NCI-H1436 treated with DMSO at 0.1 percent for 48 hours (cell line): Measurements from ENCODE around the gene PSMB10.
"Not testable (repeated sequence)": the region's sequence is repeated elsewhere in the genome, so short reads cannot be mapped to it uniquely, and the experiment has no call there.

Experiments
- DNase-seq: peaks from one replicate; lab custom pipeline; 2025; lab: John Stamatoyannopoulos, UW

The PSMB10 gene

DNA sequence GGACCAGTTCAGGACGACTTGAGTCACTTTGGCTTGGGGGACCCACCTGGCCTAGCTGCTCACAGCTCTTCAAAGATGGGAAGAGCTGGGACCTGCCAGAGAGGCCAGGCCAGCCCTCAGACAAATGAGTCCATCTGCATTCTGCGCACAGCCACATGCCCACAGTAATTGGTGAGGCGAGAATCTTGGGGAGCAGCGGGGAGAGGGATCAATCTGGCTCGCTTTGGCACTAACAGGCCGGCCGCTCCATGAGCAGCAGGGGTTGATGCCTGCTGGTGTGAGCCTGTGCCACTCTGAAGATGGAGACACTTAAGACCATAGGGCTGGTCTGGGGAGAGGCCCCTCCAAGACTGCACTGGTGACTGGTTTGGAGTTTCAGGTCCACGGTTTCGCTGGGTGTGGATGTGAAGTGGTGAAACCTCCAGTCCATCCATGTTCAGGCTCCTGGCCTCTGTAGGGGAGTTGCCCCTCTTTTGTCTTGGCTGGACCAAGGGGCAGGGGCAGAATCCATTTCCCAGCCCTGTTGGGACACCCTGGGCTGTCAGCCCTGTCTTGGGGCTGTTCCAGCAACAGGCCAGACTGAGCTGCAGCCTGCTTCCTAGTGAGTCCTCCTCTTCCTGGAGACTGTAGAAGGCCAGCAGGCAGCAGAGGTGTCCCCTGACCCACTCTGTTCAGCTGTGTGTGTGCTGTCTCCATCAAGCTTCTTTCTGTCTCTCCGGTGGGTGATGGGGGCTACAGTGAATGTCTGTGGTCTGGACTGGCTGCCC, 12.3 kb downstream of the PSMB10 start:
- DNase-seq = no peak

DNA sequence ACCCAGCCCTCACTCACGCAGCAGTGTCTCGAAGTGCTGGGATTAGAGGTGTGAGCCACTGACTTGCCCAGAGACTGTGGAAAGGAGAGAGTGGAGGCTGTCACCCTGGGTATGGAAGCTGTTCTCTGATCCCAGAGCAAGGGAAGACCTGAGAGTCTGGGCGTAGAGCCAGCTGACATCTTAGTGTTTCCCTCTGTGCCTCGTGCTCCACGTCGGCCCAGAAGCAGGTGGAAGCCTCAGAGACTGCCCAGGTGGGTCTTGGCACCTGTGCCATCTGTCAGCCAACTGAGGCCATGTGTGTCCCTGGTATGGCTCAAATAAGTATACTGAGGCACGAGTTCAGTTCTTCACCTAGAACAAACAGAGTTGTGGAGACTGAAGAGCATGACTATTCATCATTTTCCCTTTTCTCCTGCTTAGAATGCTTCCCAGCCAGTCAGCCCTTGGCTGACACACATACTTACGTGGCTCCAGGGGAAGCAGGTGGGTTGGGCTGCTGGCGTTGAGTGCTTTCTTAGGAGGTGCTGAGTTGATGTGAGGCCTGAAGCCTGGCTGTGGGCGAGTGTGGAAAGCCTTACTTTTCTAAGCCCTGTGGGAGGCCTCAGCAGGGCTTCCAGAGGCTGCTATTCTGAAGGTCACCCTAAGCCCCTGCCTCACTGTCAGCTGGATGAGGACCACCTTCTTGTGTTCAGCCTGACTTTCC, 13.1 kb downstream of the PSMB10 start:
- DNase-seq = no peak

DNA sequence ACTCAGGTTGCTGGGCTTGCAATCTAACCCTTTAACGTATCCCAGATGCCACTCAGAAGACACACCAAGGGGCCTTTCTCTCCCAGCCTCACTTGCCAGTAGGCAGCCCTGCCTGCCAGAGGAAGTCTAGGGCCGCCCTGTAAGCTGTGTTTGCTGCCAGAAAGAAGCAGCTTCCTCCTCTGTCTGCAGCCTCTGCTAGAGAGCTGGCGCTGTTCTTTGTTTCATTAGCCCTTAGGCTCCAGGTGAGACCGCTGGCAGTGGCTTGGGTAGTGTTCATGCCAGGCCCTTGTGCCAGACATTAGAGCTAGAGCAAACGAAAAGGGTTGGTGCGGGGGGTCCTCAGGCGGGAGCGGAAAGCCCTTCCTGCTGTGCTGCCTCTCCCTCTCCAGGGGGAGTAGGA, 13.9 kb downstream of the PSMB10 start:
- DNase-seq = no peak

DNA sequence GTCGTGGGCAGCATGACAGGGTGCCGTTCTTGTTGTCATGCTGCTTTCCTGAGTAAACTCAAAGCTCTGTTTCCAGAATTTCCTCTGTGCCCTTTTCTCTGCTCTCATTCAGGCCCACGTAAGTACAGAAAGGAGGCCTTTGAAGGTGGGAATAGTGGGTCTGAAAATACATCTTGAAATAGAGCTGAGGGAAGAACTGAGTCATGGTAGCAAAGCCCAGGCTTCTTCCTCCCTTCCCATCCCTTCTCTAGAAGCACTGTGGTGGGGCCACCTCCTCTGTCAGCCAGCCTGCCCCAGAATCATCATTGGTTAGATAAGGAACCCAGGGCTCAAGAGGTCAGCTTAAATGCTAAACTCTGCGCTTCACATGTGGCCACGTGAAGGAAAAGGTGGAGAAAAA, 14.4 kb downstream of the PSMB10 start:
- no peak for DNase-seq

DNA sequence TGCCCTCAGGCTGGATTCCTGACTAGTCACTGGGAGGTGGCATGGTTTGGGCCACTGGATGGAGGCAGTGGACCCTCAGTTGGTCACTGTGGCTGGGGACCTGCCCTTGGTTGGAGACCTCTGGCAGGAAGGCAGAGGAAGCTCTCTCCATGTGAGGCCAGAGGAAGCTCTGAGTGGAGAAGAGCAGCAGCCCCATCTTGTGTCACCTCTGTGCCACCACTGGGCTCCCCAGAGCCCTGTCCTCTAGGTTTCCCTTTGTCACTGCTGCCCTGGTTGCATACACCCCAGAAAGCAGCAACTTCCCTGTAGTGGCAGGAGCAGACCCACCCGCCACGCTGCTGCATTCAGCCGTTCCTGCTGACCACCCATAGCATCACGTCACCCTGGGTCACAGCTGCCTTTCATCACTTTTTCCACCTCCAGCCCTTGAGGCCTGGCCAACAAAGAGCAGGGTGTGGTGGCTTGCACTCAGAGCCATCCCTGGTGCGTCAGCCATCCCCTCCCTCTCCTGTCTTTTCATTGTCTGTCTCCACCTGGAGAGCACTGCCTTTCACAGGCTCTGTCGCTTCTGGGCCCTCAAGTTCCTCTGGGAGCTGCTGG, 16.9 kb downstream of the PSMB10 start:
- DNase-seq = no peak

DNA sequence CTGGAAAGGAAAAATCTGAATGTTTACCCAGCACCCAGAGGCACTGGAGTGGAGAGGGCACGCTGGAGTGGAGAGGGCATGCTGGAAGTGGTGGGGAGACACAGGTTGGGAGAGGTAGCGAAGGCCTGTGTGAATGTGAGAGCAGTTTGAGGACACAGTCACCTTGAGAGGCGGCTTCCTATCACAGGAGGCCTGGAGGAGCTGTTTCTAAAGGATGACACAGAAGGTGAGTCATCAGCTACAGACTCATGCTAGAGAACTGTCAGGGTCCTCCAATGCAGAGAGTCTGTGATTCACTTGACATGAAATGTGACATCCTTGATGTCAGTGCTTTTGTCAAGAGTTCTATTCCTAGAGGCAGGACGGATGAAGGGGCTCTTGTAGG, 18.8 kb downstream of the PSMB10 start:
- no peak for DNase-seq

DNA sequence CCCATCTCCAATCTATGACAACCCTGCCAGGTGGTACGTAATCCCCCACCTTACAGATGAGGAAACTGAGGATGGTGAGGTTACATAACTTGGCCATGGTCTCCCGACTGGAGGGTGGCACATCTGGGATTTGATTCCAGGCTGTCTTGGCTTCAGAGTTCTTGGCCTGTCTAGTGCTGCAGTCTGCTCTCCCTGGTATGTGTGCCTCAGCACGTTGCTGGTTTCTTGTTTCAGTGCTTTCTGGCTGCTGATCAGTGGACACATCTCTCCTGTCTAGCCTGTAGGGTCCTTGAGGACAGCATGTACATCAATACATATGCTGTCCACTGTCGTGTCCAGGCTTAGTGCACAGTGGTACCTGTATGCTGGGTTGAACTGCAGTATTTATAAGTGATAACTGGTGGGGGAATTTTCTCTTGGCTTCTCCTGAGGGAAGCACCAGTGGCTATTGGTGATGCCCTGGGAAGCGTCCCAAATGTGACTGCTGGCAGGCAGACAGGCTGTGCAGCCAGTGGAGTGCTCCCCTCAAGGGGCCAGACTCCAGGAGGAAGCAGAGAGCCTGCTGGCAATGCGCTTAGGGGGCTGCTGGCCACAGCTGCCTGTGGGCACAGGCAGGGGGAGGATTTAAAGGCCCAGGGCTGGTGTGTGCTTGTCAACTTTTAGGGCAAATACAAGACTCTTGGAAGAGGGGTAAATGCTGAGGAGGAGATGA, 19.4 kb downstream of the PSMB10 start:
- no peak for DNase-seq

DNA sequence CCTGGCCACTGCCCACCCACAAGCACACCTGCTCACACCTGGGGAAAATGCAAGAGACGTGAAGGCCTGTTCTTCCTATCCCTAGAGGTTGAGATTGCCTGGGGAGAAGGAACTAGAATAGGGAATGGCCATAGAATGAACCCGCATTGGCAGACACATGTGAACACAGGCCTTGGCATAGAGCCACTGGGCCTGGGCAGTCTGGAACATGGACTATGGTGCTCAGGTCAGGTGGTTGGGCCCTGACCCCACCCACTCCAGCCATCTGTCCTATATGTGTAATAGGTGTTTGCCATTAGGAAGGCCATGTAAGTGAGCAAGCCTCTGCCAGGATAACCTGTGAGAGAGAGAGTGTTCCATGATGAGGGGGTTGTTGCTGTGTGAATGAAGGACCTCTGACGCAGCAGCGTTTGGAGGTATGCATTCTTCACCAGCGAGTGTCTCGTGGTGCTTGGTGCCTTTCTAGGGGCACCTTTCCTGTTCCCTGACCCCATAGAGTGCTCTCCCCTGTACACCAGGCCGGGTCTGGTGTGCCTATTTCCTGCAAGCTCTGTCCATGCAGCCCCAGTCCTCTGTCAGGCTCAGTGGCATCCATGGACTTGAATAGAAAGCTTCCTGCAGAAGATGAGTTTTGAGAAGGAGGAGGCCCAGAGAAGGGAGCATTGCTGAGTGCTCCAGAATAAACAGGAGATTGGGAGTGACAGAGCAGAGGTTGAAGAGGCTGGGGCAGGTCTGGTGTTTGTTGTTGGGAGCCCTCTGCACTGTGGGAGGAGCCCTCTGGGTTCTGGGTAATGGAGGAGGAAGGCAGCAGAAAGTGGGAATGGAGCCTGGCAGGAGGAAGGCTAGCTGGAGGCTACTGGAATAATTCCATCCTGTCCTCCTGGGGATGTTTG, 20.6 kb downstream of the PSMB10 start:
- DNase-seq = no peak

DNA sequence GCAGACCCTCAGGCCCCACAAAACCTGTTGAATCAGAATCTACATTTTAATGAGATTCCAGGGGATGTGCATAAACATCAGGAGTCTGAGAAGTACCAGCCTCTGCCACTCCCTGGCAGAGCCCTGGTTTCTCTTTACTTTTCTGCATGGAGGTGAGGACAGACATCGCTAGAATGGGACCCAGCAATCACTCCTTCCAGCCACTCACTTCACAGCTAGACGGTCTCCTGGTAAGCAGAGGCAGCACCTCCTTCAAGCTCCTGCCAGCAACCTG, 21.2 kb downstream of the PSMB10 start:
- DNase-seq = not testable (repeated sequence)

DNA sequence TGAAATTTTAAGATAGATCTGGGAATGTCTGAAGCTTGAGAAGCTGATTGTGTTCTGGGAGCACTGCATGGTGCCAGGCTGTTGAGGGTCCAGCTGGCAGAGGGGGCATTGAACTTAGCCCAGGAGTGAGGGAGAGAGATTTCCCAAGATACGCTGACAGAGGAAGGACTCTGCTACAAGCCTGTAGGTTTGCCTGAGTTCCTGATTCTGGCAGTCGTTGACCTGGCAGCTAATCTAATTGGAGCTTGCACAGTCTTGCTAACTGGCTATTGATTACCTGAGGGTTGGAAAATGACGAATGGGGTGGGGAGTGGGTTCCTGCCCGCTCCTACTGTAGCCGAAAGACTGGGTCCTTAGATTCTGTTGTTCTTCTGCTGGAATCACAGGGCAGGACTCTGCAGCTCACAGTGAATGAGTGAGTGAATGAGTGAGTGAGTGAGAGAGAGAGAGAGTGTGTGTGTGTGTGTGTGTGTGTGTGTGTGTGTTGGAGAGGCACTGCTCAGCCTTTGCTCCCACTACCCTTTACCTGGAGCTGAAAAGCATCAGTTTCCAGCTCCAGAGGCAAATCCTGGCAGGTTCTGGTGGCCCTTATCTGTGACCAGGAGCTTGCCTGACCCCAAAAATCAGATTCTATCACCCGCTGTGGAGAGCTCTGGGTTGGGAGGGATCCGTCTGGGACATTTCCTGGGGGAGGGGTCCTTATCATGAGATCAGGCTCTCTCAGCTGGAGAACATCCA, 21.7 kb downstream of the PSMB10 start:
- no peak for DNase-seq

DNA sequence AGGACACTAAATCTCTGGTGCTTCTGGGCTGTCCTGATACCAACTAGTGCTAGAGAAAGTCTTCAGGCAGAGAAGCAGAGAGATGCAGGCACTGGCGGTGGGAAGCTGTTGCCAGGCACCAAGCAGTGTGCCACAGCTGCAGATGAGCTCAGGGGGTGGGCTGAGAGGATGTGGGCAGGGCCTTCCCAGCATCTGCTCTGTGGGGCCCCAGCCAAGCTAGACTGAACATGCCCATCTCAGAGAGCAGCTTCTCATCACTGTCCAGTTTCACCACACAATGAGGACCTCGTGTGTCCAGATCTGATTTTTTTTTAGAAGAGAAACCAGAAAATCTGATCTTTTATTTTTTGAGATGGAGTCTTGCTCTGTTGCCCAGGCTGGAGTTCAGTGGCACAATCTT, 26.5 kb downstream of the PSMB10 start:
- no peak for DNase-seq

DNA sequence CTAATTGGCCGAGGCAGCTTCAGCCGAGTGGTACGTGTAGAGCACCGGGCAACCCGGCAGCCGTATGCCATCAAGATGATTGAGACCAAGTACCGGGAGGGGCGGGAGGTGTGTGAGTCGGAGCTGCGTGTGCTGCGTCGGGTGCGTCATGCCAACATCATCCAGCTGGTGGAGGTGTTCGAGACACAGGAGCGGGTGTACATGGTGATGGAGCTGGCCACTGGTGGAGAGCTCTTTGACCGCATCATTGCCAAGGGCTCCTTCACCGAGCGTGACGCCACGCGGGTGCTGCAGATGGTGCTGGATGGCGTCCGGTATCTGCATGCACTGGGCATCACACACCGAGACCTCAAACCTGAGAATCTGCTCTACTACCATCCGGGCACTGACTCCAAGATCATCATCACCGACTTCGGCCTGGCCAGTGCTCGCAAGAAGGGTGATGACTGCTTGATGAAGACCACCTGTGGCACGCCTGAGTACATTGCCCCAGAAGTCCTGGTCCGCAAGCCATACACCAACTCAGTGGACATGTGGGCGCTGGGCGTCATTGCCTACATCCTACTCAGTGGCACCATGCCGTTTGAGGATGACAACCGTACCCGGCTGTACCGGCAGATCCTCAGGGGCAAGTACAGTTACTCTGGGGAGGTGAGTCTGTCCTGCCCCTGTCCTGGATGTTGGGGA, 27.5 kb downstream of the PSMB10 start:
- DNase-seq = no peak

DNA sequence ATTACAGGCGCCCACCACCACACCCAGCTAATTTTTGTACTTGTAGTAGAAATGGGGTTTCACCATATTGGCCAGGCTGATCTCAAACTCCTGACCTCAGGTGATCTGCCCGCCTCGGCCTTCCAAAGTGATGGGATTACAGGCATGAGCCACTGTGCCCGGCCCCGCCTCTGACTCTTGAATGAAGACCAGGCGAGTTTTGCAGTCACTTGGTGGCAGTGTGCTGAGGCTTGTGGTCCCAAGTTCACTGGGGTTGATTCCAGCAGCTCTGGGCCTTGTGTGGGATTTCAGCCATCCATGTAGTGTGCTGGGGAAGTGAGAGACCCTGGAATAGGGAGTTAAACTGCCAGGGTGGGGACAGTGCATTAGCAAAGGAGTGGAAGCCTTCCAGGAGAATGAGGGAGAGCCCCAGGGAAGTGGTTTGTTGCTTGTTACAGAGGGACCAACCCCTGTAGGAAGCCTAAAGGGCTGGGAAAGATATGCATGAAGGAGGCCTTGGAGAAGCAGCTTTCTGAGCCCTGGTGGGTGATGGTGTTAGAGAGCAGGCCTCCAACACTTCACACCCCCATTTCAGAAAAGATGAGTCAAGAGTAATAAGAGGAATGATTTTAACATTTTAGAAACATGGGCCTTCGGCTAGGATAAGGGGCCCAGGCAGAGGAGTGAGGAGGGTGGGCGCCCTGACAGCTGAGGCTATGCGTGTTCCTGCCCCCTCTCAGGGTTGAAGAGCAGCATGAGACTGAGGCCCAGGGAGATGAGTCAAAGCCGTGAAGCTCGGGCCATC, 29.1 kb downstream of the PSMB10 start:
- no peak for DNase-seq

DNA sequence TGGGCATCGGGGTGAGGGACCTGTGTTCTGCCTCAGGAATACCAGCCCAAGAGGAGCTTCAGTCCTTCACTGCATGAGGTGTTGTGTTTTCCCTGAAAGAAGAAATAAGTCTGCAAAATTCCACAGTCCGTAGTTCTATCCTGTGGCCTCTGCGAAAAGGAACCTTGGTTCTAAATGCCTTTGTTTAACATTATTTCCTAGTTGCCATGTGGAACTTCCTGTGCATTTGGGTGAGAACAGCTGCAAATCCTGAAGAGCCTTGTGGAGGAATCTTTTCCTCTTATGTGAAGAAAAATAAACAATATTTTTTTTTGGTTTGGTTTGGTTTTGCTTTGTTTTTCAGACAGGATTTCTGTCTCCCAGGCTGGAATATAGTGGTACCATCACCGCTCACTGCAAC, 33.8 kb downstream of the PSMB10 start:
- DNase-seq = no peak

DNA sequence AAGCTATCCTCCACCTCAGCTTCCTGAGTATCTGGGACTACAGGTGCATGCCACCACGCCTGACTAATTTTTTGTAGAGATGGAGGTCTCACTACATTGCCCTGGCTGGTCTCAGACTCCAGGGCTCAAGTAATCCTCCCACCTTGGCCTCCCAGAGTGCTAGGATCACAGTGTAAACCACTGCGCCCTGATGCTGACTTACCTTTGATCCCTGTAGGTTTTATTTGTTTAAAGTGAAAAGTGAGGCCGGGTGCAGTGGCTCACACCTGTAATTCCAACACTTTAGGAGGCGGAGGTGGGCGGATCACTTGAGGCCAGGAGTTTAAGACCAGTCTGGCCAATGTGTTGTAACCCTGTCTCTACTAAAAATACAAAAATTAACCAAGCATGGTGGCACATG, 34.9 kb downstream of the PSMB10 start:
- DNase-seq = no peak

DNA sequence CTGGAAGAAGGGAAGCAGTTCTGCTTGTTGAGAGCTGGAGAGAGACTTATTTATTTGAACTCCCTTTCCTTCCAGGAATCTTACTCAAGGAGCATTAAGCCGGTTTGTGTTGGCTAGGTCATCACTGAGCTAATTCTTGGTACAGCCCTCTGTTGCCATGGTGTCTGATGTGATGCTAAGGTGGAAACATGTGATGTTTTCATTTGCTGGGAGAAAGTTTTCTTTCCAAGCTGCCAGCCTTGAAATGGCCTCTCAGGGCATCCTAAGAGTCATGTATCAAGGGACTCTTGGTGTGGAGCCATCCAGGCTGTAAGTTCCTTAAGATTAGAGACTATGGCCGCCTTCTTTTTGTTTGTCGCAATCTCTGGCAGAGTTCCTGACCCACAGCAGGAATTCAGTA, 39.4 kb downstream of the PSMB10 start:
- DNase-seq = no peak

DNA sequence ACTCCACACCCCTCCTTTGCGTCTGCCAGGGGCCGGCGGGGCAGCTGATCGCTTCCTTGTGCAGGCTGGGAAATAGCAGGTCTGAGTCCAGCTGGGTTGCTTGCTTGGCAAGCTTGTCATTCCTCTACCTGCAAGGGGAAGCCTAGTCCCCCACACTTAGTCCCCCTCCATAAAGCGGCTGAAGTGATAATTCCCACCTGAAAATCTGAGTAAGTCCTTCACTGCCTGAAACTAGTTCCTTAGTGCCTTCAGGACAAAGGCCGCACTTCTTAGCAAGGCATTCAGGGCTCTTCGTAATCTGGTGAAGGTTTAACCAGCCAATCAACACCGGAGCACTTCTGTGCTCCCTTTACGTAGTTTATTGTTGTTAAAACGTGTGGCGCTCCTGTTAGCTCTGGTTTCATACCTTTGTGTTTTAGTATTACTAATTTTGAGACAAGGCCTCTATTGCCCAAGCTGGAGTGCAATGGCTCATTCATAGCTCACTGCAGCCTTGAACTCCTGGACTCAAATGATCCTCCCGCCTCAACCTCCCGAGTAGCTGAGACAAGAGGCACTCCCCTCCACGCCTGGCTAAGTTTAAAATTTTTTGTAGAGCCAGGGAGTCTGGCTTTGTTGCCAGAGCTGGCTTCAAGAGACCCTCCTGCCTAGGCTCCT, 42.8 kb downstream of the PSMB10 start:
- DNase-seq = no peak

DNA sequence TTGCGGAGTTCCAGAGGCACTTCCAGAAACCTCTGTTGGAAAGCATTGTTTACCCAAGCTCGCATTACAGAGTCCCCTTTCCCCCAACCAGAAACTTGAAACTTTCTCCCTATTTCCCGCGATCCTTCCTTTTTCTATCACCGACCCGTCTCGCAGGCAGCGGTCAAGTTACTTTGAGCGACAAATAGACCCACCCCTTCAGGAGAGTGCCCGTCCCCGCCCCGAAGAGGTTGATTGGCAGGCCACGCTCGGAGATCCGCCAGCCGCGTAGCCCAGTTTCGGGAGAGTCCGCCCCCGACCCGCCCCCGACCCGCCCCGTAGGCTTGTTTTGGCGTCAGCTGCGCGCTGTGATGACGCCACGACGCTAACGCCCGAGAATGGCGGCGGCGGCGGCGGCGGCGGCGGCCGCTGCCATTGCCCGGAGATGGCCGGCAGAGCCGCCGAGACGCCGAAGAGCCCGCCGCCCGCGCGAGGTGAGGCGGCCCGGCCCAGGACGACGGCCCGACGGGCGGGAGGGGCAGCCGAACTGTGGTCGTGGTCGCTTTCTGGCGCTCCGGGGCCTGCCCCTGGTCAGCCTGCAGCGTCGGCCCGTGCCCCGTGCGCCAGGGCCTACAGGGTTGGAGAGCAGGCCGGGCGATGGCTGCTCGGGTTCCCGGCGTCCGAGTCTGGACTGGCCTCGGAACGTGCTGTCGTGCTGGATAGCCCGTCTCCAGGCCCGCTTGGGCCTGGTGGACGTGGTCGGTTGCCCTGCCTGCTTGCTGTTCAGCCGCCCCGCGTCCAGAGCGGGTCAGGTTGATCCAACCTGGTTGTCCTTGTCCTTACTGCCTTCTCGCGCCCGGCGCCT, 43.5 kb downstream of the PSMB10 start, which contains the start of gene PSKH1:
Gene PSKH1 (plus strand): TSS at position 356 of the 844 bp plus-strand sequence. CDS start 15,496 bp downstream, outside the sequence.
- DNase-seq = peak; percentile 76
